WTC11 (cell line): Measurements from ENCODE around the gene SHQ1. TPM values are rescaled to one million over a fixed set of nuclear protein-coding genes. Genes with fewer than 3 reads are reported as not detected.

ENCODE experiments used
- ATAC-seq: fragments of 200-7000 bp; cut with Tn5 transposase; 2 replicates; pipeline ENCODE4 v1.10.0; 2021; ENCODE audit warnings: mild to moderate bottlenecking, moderate library complexity
- CTCF ChIA-PET: fragments of 300-600 bp; sonication (Branson Sonifier 250); formaldehyde crosslinking; loops from one replicate; lab custom pipeline; 2021; ENCODE audit warnings: antibody characterized with exemption; lab: Charles Lee
- POLR2A ChIA-PET: fragments of 350-600 bp; sonication (Branson Sonifier 250); formaldehyde crosslinking; loops from one replicate; lab custom pipeline; 2021; ENCODE audit warnings: antibody characterized with exemption; lab: Charles Lee
- DNase-seq: peaks from one replicate; pipeline ENCODE4 v3.0.0; 2021; ENCODE audit warnings: low spot score
- H3K27ac Mint-ChIP-seq: 2 replicates; pipeline ENCODE4 v1.8.0; 2021; ENCODE audit warnings: mixed read lengths
- H3K27me3 Mint-ChIP-seq: 2 replicates; pipeline ENCODE4 v1.8.0; 2021; ENCODE audit warnings: low read depth, mild to moderate bottlenecking, moderate library complexity, mixed read lengths
- H3K36me3 Mint-ChIP-seq: 2 replicates; pipeline ENCODE4 v1.8.0; 2021; ENCODE audit warnings: mixed read lengths
- H3K4me1 Mint-ChIP-seq: 2 replicates; pipeline ENCODE4 v1.8.0; 2022; ENCODE audit warnings: mixed read lengths
- H3K4me3 Mint-ChIP-seq: 2 replicates; pipeline ENCODE4 v1.8.0; 2021; ENCODE audit warnings: mild to moderate bottlenecking, moderate library complexity, mixed read lengths
- H3K9me3 Mint-ChIP-seq: 2 replicates; pipeline ENCODE4 v1.8.0; 2021; ENCODE audit warnings: mixed read lengths
- AR ChIP-seq: fragments of 250-450 bp; sonication (Bioruptor Pico); IDR thresholded peaks from 2 replicates; pipeline ENCODE4 v1.9.0; 2021; ENCODE audit warnings: mild to moderate bottlenecking
- CREM ChIP-seq: sonication (generic); formaldehyde crosslinking; IDR thresholded peaks from 2 replicates; pipeline ENCODE4 v1.8.1; 2022; ENCODE audit warnings: mild to moderate bottlenecking, missing genetic modification reagents, moderate library complexity
- CTCF ChIP-seq: fragments of 200-600 bp; IDR thresholded peaks from 2 replicates; pipeline ENCODE4 v1.8.0; 2022; ENCODE audit warnings: antibody characterized with exemption
- ELF4 ChIP-seq: sonication (generic); formaldehyde crosslinking; IDR thresholded peaks from 2 replicates; pipeline ENCODE4 v1.8.1; 2022; ENCODE audit warnings: low read depth, mild to moderate bottlenecking, moderate library complexity, missing genetic modification reagents
- EMX1 ChIP-seq: fragments of 250-450 bp; sonication (Bioruptor Pico); IDR thresholded peaks from 2 replicates; pipeline ENCODE4 v1.8.0; 2021; ENCODE audit warnings: mild to moderate bottlenecking
- GABPB1 ChIP-seq: sonication (generic); formaldehyde crosslinking; IDR thresholded peaks from 2 replicates; pipeline ENCODE4 v1.8.1; 2023; ENCODE audit warnings: mild to moderate bottlenecking, missing genetic modification reagents
- GRHL2 ChIP-seq: fragments of 250-450 bp; sonication (Bioruptor Pico); IDR thresholded peaks from 2 replicates; pipeline ENCODE4 v1.8.0; 2022; ENCODE audit warnings: mild to moderate bottlenecking, moderate library complexity; ENCODE audit not compliant: insufficient replicate concordance, severe bottlenecking
- GTF2I ChIP-seq: fragments of 250-450 bp; sonication (Bioruptor Pico); conservative IDR thresholded peaks from 2 replicates; pipeline ENCODE4 v1.4.0; 2021; ENCODE audit warnings: mild to moderate bottlenecking
- KAT7 ChIP-seq: sonication (generic); formaldehyde crosslinking; IDR thresholded peaks from 2 replicates; pipeline ENCODE4 v1.8.1; 2023; ENCODE audit warnings: missing genetic modification reagents, mild to moderate bottlenecking, borderline replicate concordance
- MLX ChIP-seq: sonication (generic); formaldehyde crosslinking; IDR thresholded peaks from 2 replicates; pipeline ENCODE4 v1.8.1; 2023; ENCODE audit warnings: mild to moderate bottlenecking, missing genetic modification reagents, moderate library complexity
- MXD4 ChIP-seq: fragments of 250-450 bp; sonication (Bioruptor Pico); IDR thresholded peaks from 2 replicates; pipeline ENCODE4 v1.8.0; 2021; ENCODE audit warnings: mild to moderate bottlenecking, moderate library complexity, borderline replicate concordance
- NFYB ChIP-seq: sonication (generic); formaldehyde crosslinking; conservative IDR thresholded peaks from 2 replicates; pipeline ENCODE4 v1.8.0; 2022; ENCODE audit warnings: low read depth, missing genetic modification reagents
- RORB ChIP-seq: fragments of 250-450 bp; sonication (Bioruptor Pico); IDR thresholded peaks from 2 replicates; pipeline ENCODE4 v1.9.0; 2021; ENCODE audit warnings: mild to moderate bottlenecking
- USF2 ChIP-seq: sonication (generic); formaldehyde crosslinking; IDR thresholded peaks from 2 replicates; pipeline ENCODE4 v1.8.1; 2023; ENCODE audit warnings: mild to moderate bottlenecking, missing genetic modification reagents, moderate library complexity
- ZNF138 ChIP-seq: sonication (generic); formaldehyde crosslinking; conservative IDR thresholded peaks from 2 replicates; pipeline ENCODE4 v1.8.1; 2022; ENCODE audit warnings: mild to moderate bottlenecking, moderate library complexity, missing genetic modification reagents
- ZNF281 ChIP-seq: sonication (generic); formaldehyde crosslinking; IDR thresholded peaks from 2 replicates; pipeline ENCODE4 v1.8.0; 2023; ENCODE audit warnings: mild to moderate bottlenecking, missing genetic modification reagents
- ZNF425 ChIP-seq: fragments of 250-450 bp; sonication (Bioruptor Pico); conservative IDR thresholded peaks from 2 replicates; pipeline ENCODE4 v1.9.0; 2021; ENCODE audit warnings: mild to moderate bottlenecking
- ZSCAN18 ChIP-seq: fragments of 250-450 bp; sonication (Bioruptor Pico); IDR thresholded peaks from 2 replicates; pipeline ENCODE4 v2.1.2; 2022; ENCODE audit warnings: mild to moderate bottlenecking, moderate library complexity
- total RNA-seq: library from RNA; stranded (reverse); gene quantifications from 3 replicates; pipeline ENCODE4 v1.2.3, GENCODE V29; 2021

SHQ1 gene
- total RNA-seq, 1 experiment from 2014 or later: 29.1 TPM

- TF ChIP-seq ZSCAN18 (CRISPR knock-in tag) (no peak), RORB (CRISPR knock-in tag) (no peak)
These were observed 17.6 kb downstream of the SHQ1 start (continued) for GRCh38 chr3:72830452-72831223.

- DNase-seq (no peak), ATAC-seq (no peak)
- ChIA-PET POLR2A (no interaction called here), CTCF (no interaction called here)
- H3K27me3 Mint-ChIP-seq: no peaks in the 10 kb centered on the region
- no peak overlapping the region for H3K4me3 Mint-ChIP-seq
- H3K36me3 Mint-ChIP-seq: peaks cover 8% of the 10 kb centered on the region
- no peak overlapping the region for H3K27ac Mint-ChIP-seq
- no peak for TF ChIP-seq EMX1 (CRISPR knock-in tag)
- TF ChIP-seq NFYB (CRISPR knock-in tag): no peak
- no peak for TF ChIP-seq MXD4 (CRISPR knock-in tag)
- TF ChIP-seq USF2 (CRISPR knock-in tag): no peak
- H3K9me3 Mint-ChIP-seq: peaks cover 4% of the 10 kb centered on the region
- H3K4me1 Mint-ChIP-seq: no peaks in the 10 kb centered on the region
These were observed 18.5 kb downstream of the SHQ1 start for GRCh38 chr3:72829701-72830100.

GRCh38 chr3:72821161-72821781 is 27.0 kb downstream of the SHQ1 start:
- Mint-ChIP-seq H3K36me3 (no peaks in the 10 kb centered on the region), H3K27ac (no peak overlapping the region), H3K27me3 (no peaks in the 10 kb centered on the region), H3K4me3 (no peak overlapping the region), H3K4me1 (peaks cover 5% of the 10 kb centered on the region), H3K9me3 (no peaks in the 10 kb centered on the region)
- ATAC-seq (no peak), DNase-seq (no peak)
- ChIA-PET CTCF (interaction anchor here (0.8 to 4.3 kb wide), 7 partner anchors 9 to 946 kb away, joined by 3 to 35 read pairs (median 4); no protein-coding TSS in a partner anchor), POLR2A (interaction anchor here (0.5 kb wide), 1 partner anchor 424 kb away, joined by 3 read pairs; no protein-coding TSS in a partner anchor)
- no peak for TF ChIP-seq AR
- no peak for TF ChIP-seq ELF4 (CRISPR knock-in tag)
- no peak for TF ChIP-seq CTCF
- no peak for TF ChIP-seq GRHL2 (CRISPR knock-in tag)
- no peak for TF ChIP-seq GTF2I (CRISPR knock-in tag)
- no peak for TF ChIP-seq ZNF425
- no peak for TF ChIP-seq RORB (CRISPR knock-in tag)
- TF ChIP-seq CREM (CRISPR knock-in tag): no peak
- no peak for TF ChIP-seq ZNF281 (CRISPR knock-in tag)
- TF ChIP-seq KAT7: no peak
- no peak for TF ChIP-seq GABPB1 (CRISPR knock-in tag)
- TF ChIP-seq MLX (CRISPR knock-in tag): no peak
- TF ChIP-seq ZNF138 (CRISPR knock-in tag): no peak
